ENCODE results near the gene SLC22A9. TPM values are rescaled to one million over a fixed set of nuclear protein-coding genes. Genes with fewer than 3 reads are reported as not detected.
"Not testable (repeated sequence)": the region's sequence is repeated elsewhere in the genome, so short reads cannot be mapped to it uniquely, and the experiment has no call there.

Gene SLC22A9
- not detected in 2 replicates for total RNA-seq

DNA sequence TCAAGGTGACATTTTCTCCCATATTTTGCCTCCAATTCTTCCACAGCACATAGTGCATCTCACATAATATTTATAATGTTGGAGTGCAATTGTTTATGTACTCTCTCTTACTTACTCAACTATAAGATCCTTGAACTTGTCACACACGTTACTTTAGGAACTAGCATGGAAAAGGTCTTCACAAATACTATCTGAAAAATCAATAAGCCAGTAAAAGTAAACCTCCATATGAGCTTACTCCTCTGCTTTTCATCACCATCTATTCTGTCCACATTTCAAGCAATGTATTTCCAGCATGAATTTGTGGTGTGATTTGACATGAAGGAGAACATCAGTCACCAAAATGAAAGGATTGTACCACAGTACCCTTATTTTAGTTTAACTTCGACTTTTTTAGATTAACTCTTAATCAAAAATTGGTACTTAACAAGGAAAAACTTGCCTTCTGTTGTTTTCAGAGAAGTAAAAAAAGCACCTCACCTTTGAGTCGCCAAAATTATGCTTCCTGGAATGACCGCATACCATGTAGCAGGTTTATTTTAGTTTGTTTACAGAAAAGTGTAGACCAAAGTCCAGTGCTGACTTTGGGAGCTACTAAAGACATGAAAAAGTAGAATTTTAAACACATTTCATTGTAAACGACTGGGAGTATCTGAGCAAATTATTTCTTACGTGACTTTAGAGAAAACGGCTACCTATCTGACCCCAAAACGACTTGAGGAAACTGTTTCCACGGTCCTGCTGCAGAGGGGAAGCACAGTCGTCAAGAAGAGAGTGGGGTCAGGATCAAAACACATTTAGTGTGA is at the start of gene SLC22A9:
Gene SLC22A9 (plus strand): TSS at position 621 of the 806 bp plus-strand sequence. CDS start 272 bp downstream, outside the sequence.
- no peak for DNase-seq (ENCODE audit: extremely low read depth, low read depth, low spot score)

DNA sequence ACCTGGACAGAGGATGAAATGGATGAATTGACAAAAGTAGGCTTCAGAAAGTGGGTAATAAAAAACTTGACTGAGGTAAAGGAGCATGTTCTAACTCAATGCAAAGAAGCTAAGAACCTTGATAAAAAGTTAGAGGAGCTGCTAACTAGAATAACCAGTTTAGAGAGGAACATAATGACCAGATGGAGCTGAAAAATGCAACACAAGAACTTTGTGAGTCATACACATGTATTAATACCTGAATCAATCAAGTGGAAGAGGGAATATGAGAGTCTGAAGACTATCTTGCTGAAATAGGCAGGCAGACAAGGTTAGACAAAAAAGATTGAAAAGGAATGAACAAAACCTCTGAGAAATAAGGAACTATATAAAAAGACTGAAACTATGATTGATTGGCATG is 47.9 kb upstream of the SLC22A9 start:
- DNase-seq (ENCODE audit: extremely low read depth, low read depth, low spot score) = no peak

DNA sequence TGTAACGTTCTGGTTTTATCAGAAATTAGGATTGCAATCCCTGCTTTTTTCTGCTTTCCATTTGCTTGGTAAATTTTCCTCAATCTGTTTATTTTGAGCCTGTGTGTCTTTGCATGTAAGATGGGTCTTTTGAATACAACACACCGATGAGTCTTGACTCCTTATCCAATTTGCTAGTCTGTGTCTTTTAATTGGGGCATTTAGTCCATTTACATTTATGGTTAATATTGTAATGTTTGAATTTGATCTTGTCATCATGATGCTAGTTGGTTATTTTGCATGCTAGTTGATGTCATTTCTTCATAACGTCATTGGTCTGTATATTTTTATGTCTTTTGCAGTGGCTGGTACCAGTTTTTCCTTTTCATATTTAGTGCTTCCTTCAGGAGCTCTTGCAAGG is 34.5 kb upstream of the SLC22A9 start:
- DNase-seq (ENCODE audit: extremely low read depth, low read depth, low spot score) = not testable (repeated sequence)

DNA sequence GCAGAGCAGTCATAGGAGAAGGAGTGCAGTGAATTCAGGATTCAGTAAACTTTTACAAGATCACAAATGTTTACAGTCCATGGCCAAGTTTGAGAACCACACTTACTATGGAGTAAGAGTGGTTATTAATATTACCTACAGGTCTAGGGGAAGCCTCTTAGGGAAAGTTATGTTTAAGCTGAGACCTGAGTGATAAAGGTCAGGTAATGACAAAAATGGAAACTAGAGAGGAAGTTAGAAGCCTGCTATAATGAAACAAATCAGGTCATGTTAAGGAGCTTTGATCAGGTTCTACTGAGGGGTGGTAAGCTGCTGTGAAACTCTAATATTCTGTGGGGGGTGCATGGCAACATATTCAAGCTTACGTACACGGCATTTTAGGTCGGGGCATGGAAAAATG is 32.5 kb upstream of the SLC22A9 start:
- DNase-seq (ENCODE audit: extremely low read depth, low read depth, low spot score) = no peak

DNA sequence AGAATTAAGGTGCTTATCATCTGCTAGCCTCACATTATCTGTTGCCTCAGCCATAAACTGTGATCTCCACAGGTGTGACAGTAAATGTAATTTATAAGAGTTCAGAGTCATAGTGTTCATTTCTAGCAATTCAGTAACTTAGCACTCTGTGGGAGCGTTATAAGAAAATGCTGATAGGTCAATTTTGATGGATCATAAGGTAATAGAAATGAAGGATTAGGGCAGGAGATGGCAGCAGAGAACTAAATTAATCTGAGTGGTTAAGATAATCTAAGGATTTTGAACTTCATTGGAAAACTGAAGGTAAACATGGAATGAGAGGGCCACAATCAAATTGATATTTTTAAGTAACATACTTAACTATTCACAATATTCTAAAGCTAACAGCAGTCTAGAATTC is 26.5 kb upstream of the SLC22A9 start:
- no peak for DNase-seq (ENCODE audit: extremely low read depth, low read depth, low spot score)

DNA sequence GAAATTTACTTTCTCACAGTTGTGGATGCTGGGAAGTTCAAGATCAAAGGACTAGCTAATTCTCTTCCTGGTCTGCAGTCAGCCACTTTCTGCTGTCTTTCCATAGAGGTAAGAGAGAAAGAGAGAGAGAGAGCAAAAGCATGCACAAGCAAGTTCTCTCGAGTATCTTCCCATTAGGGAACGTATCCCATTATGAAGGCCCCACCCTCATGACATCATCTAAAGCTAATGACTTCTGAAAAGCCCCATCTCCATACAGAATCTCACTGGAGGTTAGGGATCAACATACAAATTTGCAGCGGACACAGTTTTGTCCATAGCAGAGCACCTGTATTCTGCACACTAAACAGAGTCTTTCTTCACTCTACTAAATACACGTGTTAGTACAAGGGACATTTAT is 17.4 kb upstream of the SLC22A9 start:
- no peak for DNase-seq (ENCODE audit: extremely low read depth, low read depth, low spot score)

DNA sequence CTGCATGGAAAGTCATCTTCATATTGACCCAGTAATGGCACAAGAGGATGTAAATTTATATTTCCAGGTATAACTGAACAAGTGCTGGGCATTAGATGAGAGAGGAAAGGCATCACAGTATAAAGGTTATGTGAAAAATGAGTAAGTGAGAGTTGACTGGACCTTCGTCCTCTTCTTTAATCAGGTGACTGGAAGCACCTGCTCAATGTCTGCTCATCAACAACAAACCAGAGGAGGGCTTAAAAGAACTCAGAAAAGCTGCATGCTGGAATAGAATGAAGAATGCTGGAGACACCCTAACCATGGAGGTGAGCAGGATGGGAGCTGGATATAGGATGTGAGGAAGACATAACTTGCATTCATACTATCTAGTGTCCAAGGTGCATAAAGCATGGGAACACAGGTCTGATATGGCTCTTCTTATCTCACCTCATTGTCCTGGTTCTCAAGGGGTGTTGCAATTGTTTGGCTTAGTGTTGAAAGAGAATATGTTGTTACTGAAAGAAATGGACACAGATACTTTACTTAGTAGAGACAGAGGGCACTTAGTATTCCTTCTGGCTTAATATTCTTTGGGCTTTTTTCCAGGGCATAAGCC is 7.3 kb upstream of the SLC22A9 start:
- DNase-seq (ENCODE audit: extremely low read depth, low read depth, low spot score) = no peak

DNA sequence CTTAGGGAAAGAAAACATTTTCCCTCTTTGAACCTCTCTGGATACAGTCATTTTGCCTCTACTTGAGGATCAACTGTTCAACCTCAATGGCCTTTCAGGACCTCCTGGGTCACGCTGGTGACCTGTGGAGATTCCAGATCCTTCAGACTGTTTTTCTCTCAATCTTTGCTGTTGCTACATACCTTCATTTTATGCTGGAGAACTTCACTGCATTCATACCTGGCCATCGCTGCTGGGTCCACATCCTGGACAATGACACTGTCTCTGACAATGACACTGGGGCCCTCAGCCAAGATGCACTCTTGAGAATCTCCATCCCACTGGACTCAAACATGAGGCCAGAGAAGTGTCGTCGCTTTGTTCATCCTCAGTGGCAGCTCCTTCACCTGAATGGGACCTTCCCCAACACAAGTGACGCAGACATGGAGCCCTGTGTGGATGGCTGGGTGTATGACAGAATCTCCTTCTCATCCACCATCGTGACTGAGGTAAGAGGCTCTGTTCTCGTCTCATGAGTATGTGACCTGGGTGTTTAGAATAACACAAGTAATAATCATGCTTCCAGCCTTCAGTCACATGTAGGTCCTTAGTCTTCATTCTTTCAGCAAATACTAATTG is 495 bp downstream of the SLC22A9 start:
- DNase-seq (ENCODE audit: extremely low read depth, low read depth, low spot score) = no peak

DNA sequence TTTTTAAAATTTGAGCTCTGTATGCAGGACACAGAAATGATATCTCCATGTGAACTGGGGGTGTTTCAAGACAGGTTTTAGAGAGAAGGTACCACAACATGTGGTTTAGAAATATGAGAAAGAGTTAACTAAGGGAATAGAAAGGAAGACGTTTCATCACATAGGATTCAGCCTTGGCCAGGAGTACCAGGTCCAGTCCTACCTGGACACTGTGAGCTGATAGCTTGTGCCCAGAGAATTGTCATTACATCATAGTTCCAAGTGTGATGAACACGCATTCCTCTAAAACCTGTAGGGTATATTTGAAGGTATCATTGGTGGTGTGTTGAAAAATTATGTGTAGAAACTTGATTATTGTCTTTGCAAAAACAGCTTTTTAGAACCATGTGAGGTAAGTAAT is 1.8 kb downstream of the SLC22A9 start:
- DNase-seq (ENCODE audit: extremely low read depth, low read depth, low spot score) = no peak

DNA sequence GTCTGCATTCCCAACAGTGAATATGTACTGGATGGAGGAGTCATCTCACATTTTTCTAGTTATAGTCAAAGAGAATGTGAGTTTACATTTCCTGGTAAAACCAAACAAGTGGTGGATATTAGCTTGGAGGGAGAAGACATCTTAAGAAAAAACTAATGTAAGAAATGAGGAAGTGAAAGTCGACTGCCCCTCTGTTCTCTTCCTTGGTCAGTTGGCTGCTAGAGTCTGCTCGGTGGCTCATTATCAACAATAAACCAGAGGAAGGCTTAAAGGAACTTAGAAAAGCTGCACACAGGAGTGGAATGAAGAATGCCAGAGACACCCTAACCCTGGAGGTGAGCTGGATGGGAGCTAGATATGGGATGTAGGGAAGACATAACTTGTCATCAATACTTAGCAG is 5.8 kb downstream of the SLC22A9 start:
- no peak for DNase-seq (ENCODE audit: extremely low read depth, low read depth, low spot score)

DNA sequence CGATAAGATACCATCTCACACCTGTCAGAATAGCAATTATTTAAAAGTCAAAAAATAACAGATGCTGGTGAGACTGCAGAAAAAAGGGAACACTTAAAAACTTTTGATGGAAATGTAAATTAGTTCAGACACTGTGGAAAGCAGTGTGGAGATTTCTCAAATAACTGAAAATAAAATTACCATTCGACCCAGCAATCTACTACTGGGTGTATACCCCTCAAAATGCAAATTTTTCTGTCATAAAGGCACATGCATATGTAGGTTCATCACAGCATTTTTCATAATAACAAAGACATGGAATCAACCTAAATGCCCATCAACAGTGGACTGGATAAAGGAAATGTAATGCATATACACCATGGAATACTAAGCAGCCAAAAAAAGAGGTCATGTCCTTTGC is 10.5 kb downstream of the SLC22A9 start:
- DNase-seq (ENCODE audit: extremely low read depth, low read depth, low spot score) = no peak

DNA sequence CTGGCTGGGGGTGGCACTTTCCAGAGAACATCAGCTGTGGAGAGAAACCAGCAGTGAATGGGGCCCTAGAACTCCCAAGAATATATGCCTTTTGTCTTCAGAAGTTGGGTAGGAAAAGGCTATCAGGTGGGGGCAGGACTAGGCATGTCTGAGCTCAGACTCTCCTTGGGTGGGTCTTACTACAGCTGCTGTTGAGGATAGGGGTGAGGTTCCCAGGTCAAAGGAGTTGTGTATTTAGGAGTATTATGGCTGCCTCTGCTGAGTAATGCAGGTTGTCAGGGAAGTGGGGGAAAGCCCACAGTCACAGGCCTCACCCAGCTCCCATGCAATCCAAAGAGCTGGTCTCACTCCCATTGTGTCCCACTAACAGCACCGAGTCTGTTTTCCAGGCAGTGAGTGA is 26.1 kb downstream of the SLC22A9 start:
- no peak for DNase-seq (ENCODE audit: extremely low read depth, low read depth, low spot score)

DNA sequence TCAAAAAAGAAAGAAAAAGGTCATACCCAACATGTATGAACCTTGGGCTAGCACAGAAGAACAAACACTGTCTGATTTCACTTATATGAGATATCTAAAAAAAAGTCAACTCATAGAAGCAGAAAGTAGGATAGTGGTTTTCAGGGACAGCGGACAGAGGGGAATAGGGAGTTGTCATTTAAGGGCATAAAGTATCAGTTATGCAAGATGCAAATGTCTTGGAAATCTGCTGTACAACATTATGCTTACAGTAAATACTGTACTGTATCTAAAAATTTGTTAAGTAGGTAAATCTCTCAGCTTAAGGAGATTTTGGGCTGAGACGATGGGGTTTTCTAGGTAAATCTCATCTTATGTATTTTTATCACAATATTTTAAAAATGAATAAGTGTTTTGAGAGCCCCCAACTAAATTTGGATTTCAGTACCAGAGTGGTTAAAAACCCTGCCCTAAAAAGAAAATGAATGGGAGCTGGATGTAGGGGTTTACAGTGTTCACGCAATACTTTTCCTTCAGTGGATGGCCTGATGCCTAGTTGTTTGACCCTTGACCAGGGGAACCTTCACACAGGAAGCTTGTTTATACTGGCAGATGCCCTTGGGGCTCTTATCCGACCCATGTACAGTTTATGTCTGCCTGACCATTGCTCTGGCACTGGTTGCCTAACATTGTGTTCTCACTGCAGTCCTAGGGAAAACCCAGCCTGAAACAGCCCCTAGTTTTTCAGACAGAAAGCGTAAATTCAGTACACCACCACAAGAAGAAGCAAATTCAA is 34.8 kb downstream of the SLC22A9 start:
- DNase-seq (ENCODE audit: extremely low read depth, low read depth, low spot score) = no peak

DNA sequence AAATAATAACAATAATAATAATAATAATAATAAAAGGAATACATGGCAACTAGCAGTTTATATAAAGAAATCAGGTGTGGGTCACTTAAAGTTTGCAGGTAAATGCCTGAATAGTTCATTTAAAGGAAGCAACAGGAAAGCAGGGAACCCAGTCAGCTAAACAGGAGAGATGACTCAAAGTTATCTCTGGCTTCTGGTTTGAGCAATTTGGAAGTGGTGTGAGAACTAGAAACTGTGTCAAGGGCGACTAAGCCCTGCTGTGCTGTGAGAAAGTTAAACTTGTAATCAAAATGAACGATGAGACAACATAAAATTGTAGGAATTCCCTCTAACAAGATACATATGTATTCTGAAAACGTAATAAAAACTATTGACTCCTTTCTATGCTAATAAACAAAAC is 35.5 kb downstream of the SLC22A9 start:
- no peak for DNase-seq (ENCODE audit: extremely low read depth, low read depth, low spot score)

DNA sequence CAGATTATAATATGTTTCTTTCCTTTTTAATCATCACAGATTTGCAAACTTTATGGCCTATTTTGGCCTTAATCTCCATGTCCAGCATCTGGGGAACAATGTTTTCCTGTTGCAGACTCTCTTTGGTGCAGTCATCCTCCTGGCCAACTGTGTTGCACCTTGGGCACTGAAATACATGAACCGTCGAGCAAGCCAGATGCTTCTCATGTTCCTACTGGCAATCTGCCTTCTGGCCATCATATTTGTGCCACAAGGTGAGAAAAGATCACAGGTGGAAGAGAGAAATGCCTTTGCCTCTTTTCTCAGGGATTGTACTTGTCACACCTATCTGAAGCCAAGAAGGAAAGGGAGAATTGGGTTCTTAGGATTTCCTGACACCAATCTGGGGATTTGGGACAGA is 36.9 kb downstream of the SLC22A9 start:
- no peak for DNase-seq (ENCODE audit: extremely low read depth, low read depth, low spot score)

DNA sequence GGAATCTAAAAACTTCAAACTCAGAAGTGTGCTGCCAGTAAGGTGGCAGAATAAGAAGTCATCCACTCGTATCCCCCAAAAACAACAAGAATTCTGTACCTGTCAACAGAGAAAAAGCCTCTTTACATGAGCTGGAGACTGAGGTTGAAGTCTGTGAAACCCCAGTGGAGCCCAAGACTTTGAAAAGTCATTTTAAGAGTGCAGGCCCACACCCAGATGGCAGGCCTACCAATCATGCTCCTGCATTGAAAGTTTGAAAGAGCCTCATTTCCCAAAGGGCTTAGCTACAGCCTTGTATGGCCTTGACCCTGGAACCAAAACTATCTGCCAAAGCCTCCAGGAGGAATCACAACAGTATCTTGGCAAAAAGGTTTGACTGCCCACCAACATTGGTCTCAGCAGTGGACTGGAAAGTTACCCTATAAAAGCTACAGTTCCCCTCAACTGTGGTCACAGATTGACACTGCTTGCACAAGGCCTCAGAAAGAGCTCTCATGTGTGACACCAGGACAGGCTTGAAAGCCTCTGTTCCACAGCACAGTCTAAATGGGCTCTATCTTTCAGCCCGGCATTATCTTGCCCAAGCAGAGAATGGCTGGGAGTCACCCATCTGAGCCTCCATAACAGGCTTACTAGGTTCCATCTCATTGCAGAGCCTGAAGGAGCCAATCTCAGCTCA is 47.7 kb downstream of the SLC22A9 start:
- no peak for DNase-seq (ENCODE audit: extremely low read depth, low read depth, low spot score)

DNA sequence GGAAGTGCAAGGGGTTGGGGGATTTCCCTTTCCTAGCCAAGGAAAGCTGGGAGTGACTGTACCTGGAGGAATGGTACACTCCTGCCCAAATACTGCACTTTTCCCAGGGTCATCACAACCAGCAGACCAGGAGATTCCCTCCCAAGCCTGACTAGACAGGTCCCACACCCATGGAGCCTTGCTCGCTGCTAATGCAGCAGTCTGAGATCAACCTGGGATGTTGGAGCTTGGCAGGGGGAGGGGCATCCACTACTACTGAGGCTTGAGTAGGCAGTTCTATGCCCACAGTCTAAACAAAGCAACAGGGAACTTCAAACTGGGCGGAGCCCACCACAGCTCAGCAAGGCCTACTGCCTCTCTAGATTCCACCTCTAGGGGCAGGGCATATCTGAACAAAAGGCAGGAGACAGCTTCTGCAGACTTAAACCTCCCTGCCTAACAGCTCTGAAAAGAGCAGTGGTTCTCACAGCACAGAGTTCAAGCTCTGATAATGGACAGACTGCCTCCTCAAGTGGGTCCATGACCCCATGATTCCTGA is 58.5 kb downstream of the SLC22A9 start:
- DNase-seq (ENCODE audit: extremely low read depth, low read depth, low spot score) = no peak

DNA sequence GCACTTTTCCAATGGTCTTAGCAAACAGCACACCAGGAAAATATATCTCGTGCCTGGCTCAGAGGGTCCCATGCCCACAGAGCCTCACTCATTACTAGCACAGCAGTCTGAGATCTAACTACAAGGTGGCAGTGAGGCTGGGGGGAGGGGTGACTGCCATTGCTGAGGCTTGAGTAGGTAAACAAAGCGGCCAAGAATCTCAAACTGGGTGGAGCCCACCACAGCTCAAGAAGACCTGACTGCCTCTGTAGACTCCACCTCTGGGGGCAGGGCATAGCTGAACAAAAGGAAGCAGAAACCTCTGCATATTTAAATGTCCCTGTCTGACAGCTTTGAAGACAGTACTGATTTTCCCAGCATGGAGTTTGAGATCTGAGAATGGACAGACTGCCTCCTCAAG is 61.1 kb downstream of the SLC22A9 start:
- DNase-seq (ENCODE audit: extremely low read depth, low read depth, low spot score) = not testable (repeated sequence)

DNA sequence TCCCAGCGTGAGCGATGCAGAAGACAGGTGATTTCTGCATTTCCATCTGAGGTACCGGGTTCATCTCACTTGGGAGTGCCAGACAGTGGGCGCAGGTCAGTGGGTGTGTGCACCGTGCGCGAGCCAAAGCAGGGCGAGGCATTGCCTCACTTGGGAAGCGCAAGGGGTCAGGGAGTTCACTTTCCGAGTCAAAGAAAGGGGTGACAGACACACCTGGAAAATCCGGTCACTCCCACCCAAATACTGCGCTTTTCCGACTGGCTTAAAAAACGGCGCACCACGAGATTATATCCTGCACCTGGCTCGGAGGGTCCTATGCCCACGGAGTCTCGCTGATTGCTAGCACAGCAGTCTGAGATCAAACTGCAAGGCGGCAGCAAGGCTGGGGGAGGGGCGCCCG is 65.8 kb downstream of the SLC22A9 start:
- not testable (repeated sequence) for DNase-seq (ENCODE audit: extremely low read depth, low read depth, low spot score)

DNA sequence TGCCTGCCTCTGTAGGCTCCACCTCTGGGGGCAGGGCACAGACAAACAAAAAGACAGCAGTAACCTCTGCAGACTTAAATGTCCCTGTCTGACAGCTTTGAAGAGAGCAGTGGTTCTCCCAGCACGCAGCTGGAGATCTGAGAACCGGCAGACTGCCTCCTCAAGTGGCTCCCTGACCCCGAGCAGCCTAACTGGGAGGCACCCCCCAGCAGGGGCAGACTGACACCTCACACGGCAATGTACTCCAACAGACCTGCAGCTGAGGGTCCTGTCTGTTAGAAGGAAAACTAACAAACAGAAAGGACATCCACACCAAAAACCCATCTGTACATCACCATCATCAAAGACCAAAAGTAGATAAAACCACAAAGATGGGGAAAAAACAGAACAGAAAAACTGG is 66.2 kb downstream of the SLC22A9 start:
- not testable (repeated sequence) for DNase-seq (ENCODE audit: extremely low read depth, low read depth, low spot score)
